Measurements from ENCODE around the gene RNF212B. TPM values are rescaled to one million over a fixed set of nuclear protein-coding genes. Genes with fewer than 3 reads are reported as not detected.
"Not testable (repeated sequence)": the region's sequence is repeated elsewhere in the genome, so short reads cannot be mapped to it uniquely, and the experiment has no call there.

Gene RNF212B, protein sequence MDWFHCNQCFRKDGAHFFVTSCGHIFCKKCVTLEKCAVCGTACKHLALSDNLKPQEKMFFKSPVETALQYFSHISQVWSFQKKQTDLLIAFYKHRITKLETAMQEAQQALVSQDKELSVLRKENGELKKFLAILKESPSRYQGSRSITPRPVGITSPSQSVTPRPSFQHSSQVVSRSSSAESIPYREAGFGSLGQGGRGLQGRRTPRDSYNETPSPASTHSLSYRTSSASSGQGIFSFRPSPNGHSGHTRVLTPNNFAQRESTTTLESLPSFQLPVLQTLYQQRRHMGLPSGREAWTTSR
- not detected in 2 replicates for total RNA-seq (2014; rRNA removed; shearing (Covaris generic); ENCODE audit: low replicate concordance)

GRCh38 chr14:23237772-23238594, at the start of gene RNF212B:
TSS of gene RNF212B (plus strand) at chr14:23237936. CDS start at chr14:23240346, 2,410 bp downstream.
- in situ Hi-C loops (cut with HindIII; ENCODE audit: low pct_unique_long_range_greater_than_20kb, low sequenced_read_pairs): no loop called here
- peak; percentile 72 for DNase-seq (ENCODE audit: low read depth)

GRCh38 chr14:23193432-23193831, 44.3 kb upstream of the RNF212B start:
- in situ Hi-C loops (cut with HindIII; ENCODE audit: low pct_unique_long_range_greater_than_20kb, low sequenced_read_pairs): no loop called here

DNA sequence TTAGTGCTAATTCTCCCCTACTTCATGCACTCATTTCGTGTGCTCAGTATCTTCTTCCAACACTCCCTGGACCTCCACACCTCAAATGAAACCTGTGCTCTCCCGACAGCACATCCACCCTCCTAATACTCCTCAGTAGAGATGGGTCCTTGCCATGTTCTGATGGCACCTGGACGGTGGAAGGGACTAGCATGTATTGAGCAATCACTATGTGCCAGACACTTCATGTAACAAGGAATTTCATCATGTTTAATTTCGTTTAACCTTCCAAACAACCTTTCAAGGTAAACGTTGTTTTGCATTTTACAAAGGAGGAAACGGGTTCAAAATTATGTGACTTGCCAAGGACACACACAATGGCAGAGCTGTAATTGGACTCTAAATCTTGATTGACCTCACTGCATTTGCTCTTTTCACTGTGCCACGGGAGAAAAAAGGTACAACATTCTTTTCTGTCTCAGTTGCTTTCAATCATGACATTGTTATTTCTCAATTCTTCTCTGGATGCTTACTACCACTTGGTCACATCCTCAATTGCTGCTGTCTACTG, 42.1 kb upstream of the RNF212B start:
- no peak for DNase-seq (ENCODE audit: low read depth)
- in situ Hi-C loops (cut with HindIII; ENCODE audit: low pct_unique_long_range_greater_than_20kb, low sequenced_read_pairs): no loop called here

More at GRCh38 chr14:23193432-23193831, 44.3 kb upstream of the RNF212B start:
- no peak for DNase-seq (ENCODE audit: low read depth)

GRCh38 chr14:23196487-23196886, 41.2 kb upstream of the RNF212B start:
- in situ Hi-C loops (cut with HindIII; ENCODE audit: low pct_unique_long_range_greater_than_20kb, low sequenced_read_pairs); DNase-seq (ENCODE audit: low read depth): not testable (repeated sequence)

GRCh38 chr14:23199141-23199540, 38.6 kb upstream of the RNF212B start:
- DNase-seq (ENCODE audit: low read depth); in situ Hi-C loops (cut with HindIII; ENCODE audit: low pct_unique_long_range_greater_than_20kb, low sequenced_read_pairs): not testable (repeated sequence)

DNA sequence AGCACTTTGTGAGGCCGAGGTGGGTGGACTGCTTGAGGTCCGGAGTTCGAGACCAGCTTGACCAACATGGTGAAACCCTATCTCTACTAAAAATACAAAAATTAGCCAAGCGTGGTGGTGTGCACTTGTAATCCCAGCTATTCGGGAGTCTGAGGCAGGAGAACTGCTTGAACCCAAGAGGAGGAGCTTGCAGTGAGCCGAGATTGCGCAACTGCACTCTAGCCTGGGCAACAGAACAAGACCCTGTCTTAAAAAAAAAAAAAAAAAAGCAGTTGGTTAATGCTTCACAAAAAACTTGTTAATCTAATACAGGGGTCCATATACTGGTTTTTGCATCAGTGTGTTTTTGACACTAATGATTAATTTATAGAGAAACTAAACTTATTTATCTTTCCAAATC, 35.7 kb upstream of the RNF212B start:
- in situ Hi-C loops (cut with HindIII; ENCODE audit: low pct_unique_long_range_greater_than_20kb, low sequenced_read_pairs): no loop called here
- DNase-seq (ENCODE audit: low read depth): no peak

DNA sequence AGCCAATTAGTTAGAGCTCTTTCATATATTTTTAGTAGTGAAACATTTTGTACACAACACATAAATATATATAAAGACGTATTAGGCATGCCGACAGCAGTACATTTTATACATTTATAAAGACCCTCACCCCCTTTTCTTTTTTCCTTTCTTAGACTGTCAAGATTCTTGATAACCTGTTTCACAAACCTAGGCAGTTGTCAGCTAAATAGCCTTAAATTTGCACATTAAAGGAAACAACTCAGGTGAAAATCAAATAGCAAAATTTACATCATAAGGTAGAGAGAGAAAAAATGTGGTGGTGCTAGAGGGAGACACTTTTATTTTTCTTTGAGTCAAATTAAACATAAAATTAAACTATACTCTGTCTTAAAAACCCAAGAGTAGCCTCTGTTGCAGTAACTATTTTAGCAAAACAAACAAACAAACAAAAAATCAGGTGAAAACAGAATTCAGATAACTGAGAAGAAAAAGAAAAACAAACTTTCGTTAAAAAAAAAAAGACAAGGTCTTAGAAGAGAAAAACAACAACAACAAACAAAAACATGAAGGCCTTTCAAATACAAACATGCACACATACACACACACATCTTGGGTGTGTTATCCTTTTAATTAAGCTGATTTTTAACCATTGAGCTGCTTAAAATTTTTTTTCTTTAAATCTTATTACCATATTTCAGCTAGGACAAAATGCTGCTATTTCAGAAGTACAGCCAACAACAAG, 31.2 kb upstream of the RNF212B start:
- no peak for DNase-seq (ENCODE audit: low read depth)
- in situ Hi-C loops (cut with HindIII; ENCODE audit: low pct_unique_long_range_greater_than_20kb, low sequenced_read_pairs): no loop called here

- DNase-seq (ENCODE audit: low read depth): no peak
- in situ Hi-C loops (cut with HindIII; ENCODE audit: low pct_unique_long_range_greater_than_20kb, low sequenced_read_pairs): no loop called here
These were observed 30.6 kb upstream of the RNF212B start for GRCh38 chr14:23207146-23207540.

DNA sequence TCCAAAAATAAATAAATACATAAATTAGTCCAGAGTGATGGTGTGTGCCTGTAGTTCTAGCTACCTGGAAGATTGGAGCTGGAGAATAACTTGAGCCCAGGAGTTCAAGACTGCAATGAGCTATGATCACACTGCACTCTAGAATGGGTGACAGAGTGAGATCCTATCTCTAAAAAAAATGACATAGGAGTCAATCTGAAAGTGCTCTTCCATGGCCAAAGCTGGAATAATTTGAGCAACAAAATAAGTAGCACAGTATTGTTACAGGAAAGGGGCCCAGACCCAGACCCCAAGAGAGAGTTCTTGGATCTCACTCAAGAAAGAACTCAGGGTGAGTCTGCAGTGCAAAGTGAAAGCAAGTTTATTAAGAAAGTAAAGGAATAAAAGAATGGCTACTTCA, 29.4 kb upstream of the RNF212B start:
- DNase-seq (ENCODE audit: low read depth): no peak
- in situ Hi-C loops (cut with HindIII; ENCODE audit: low pct_unique_long_range_greater_than_20kb, low sequenced_read_pairs): no loop called here

DNA sequence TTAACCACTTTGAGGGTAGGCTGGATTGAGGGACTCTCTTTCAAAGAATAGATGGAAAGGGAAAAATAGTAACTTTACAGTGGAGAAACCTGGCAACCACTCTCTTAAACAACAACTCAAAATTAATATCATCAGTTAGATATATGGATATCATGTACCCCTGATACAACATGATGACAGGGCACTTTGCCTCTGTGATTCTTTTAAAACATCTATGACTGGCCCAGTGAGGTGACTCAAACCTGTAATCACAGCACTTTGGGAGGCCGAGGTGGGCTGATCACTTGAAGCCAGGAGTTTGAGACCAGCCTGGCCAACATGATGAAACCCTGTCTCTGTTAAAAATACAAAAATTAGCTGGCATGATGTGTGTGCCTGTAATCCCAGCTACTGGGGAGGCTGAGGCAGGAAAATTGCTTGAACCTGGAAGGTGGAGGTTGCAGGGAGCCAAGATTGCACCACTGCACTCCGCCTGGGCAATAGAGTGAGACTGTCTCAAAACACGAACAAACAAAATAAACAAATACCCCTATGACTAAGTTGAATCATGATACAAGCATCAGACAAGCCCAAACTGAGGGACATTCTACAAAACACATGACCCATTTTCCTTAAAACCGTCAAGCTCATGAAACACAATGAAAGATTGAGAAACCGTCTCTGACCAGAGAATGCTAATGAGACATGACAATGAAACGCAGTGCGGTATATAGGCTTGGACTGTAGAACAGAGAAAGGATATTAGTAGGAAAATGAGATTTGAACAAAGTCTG, 27.9 kb upstream of the RNF212B start:
- in situ Hi-C loops (cut with HindIII; ENCODE audit: low pct_unique_long_range_greater_than_20kb, low sequenced_read_pairs): no loop called here
- DNase-seq (ENCODE audit: low read depth): peak; percentile 75

DNA sequence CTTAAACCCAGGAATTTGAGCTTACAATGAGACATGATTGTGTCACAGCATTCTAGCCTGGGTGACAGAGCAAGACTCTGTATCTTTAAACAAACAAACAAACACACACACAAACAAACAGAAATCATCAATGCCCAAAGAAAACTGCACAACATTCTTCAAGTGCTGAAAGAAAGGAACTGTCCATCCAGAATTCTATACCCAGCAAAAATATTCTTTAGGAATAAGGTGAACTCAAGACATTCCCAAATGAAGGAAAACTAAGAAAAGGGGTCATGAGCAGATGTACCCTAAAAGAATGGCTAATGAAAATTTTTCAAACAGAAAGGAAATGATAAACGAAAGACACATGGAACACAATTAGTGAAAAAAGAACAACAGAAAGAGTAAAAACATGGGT, 22.3 kb upstream of the RNF212B start:
- no peak for DNase-seq (ENCODE audit: low read depth)
- in situ Hi-C loops (cut with HindIII; ENCODE audit: low pct_unique_long_range_greater_than_20kb, low sequenced_read_pairs): no loop called here

- no peak for DNase-seq (ENCODE audit: low read depth)
- in situ Hi-C loops (cut with HindIII; ENCODE audit: low pct_unique_long_range_greater_than_20kb, low sequenced_read_pairs): no loop called here
These were observed 20.4 kb upstream of the RNF212B start for GRCh38 chr14:23217032-23218020.

- in situ Hi-C loops (cut with HindIII; ENCODE audit: low pct_unique_long_range_greater_than_20kb, low sequenced_read_pairs): no loop called here
- no peak for DNase-seq (ENCODE audit: low read depth)
These were observed 18.7 kb upstream of the RNF212B start for GRCh38 chr14:23219075-23219474.

- in situ Hi-C loops (cut with HindIII; ENCODE audit: low pct_unique_long_range_greater_than_20kb, low sequenced_read_pairs); DNase-seq (ENCODE audit: low read depth): not testable (repeated sequence)
These were observed 12.8 kb upstream of the RNF212B start for GRCh38 chr14:23224958-23225357.

DNA sequence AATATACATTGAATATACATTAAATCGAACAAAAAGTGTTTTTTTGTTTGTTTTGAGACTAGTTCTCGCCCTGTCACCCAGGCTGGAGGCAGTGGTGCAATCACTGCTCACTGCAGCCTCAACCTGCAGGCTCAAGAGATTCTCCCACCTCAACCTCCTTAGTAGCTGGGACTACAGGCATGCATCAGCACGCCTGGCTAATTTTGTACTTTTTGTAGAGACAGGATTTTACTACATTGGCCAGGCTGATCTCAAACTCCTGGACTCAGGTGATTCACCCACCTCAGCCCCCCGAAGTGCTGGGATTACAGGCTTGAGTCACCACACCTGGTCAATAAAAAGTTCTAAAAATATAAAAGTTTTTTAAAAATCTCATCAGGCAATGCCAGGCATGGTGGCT, 10.2 kb upstream of the RNF212B start:
- in situ Hi-C loops (cut with HindIII; ENCODE audit: low pct_unique_long_range_greater_than_20kb, low sequenced_read_pairs): no loop called here
- DNase-seq (ENCODE audit: low read depth): no peak

DNA sequence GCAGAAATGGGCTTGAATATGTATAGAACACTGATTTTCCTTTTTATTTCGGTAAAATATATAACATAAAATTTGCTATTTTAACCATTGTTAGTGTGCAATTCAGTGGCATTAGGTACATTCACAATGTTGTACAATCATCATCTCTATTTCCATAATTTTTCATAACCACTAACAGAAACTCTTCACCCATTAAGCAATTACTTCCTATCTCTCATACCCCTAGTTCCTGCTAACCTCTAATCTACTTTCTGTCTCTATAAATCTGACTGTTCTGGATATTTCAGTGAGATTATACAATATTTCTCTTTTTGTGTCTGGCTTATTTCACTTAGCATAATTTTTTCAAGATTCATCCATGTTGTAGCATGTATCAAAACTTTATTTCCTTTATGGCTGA, 8.9 kb upstream of the RNF212B start:
- in situ Hi-C loops (cut with HindIII; ENCODE audit: low pct_unique_long_range_greater_than_20kb, low sequenced_read_pairs): no loop called here
- DNase-seq (ENCODE audit: low read depth): no peak
